Sigmoid colon (tissue), 4 donors: ENCODE results near the gene PAPLN.

Experiments used
- CTCF ChIP-seq, 4 experiments: fragments of 450-650 bp in 3 of 4; fragments of 200-600 bp in 1 of 4; IDR thresholded peaks; one replicate each; pipeline ENCODE4 v1.5.1; 2016 to 2019; ENCODE audit warnings: antibody characterized with exemption in 4 of 4, mild to moderate bottlenecking in 3 of 4, moderate library complexity in 2 of 4
- POLR2AphosphoS5 ChIP-seq, 4 donors: sonication (generic); formaldehyde crosslinking; IDR thresholded peaks; one replicate each; pipeline ENCODE4 v1.6.1; 2017; ENCODE audit warnings: antibody characterized with exemption in 4 of 4

DNA sequence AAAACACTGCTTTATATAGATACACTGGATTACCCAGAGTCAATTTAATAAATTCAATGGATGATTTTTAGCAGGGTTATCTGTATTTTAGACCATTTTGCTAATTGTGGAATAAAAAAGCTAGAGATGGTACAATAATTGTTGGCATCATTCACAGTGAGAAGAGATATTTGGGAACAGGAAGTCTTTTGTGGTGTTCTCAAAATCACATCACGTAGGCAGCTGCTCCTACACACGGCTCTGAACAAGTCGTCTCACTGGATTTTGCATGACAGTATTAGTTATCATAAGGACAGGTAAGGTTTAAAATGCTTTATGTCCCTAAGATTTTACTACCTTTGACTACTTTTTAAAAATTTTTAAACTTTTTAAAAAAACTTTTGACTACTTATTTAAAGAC, 52.0 kb downstream of the PAPLN start:
- TF ChIP-seq POLR2AphosphoS5 (IDR thresholded peaks at IDR 0.05) (no peak), CTCF (IDR thresholded peaks at IDR 0.05) (no peak)
